Naive thymus-derived CD8-positive, alpha-beta T cell (primary cell): ENCODE results near the gene GDAP2. TPM values are rescaled to one million over a fixed set of nuclear protein-coding genes. Genes with fewer than 3 reads are reported as not detected.
"Not testable (repeated sequence)": the region's sequence is repeated elsewhere in the genome, so short reads cannot be mapped to it uniquely, and the experiment has no call there.

Experiments
- ATAC-seq, 2 donors: fragments of 150-1000 bp; cut with Tn5 transposase in 1 of 2; sonication (Bioruptor Pico), chemical (Tn5 transposase) in 1 of 2; 1 replicate in 1 of 2; 2 replicates in 1 of 2; pipeline ENCODE4 v1.10.0; 2021; ENCODE audit warnings: mild to moderate bottlenecking in 2 of 2, moderate library complexity in 2 of 2
- POLR2A ChIA-PET: fragments of 350-600 bp; sonication (Branson Sonifier 250); formaldehyde crosslinking; loops from one replicate; lab custom pipeline; 2021; ENCODE audit warnings: antibody characterized with exemption; lab: Charles Lee
- DNase-seq, 10 donors: peaks; one replicate each; pipeline versions ENCODE4 v3.0.0 to v3.0.0-alpha.2; 2020 to 2022
- H3K27ac Mint-ChIP-seq, 10 donors: one replicate each; pipeline ENCODE4 v1.8.0; 2020 to 2022; ENCODE audit warnings: mild to moderate bottlenecking in 10 of 10, mixed read lengths in 10 of 10, moderate library complexity in 4 of 10, inconsistent platforms in 1 of 10
- H3K27me3 Mint-ChIP-seq, 5 donors: one replicate each; pipeline ENCODE4 v1.8.0; 2021 to 2022; ENCODE audit warnings: mixed read lengths in 5 of 5
- H3K36me3 Mint-ChIP-seq, 3 donors: one replicate each; pipeline ENCODE4 v1.8.0; 2020 to 2022; ENCODE audit warnings: mixed read lengths in 3 of 3, mild to moderate bottlenecking in 2 of 3, inconsistent platforms in 1 of 3
- H3K4me1 Mint-ChIP-seq, 4 donors: one replicate each; pipeline ENCODE4 v1.8.0; 2021 to 2022; ENCODE audit warnings: mixed read lengths in 4 of 4
- H3K4me3 Mint-ChIP-seq, 10 donors: one replicate each; pipeline ENCODE4 v1.8.0; 2020 to 2022; ENCODE audit warnings: mild to moderate bottlenecking in 10 of 10, mixed read lengths in 10 of 10, moderate library complexity in 6 of 10, inconsistent platforms in 1 of 10
- H3K9me3 Mint-ChIP-seq, 9 donors: one replicate each; pipeline ENCODE4 v1.8.0; 2020 to 2022; ENCODE audit warnings: mixed read lengths in 9 of 9, mild to moderate bottlenecking in 3 of 9, inconsistent platforms in 1 of 9, moderate library complexity in 1 of 9
- polyA plus RNA-seq, 3 donors: library from polyadenylated mRNA; unstranded; fragments of 300-500 nt; fragmentation: Illumina TruSeq; gene quantifications; one replicate each; pipeline ENCODE4 v1.2.3, GENCODE V29; 2021
- total RNA-seq, 8 experiments: library from RNA in 2 of 8; stranded (reverse) in 2 of 8; gene quantifications; one replicate each; pipeline ENCODE4 v1.2.3 and lab custom pipeline; 2021 to 2026

Gene GDAP2
- total and polyA plus RNA-seq, 5 experiments from 2014 or later: 5.7 to 22.5 (median 9.4) TPM

DNA sequence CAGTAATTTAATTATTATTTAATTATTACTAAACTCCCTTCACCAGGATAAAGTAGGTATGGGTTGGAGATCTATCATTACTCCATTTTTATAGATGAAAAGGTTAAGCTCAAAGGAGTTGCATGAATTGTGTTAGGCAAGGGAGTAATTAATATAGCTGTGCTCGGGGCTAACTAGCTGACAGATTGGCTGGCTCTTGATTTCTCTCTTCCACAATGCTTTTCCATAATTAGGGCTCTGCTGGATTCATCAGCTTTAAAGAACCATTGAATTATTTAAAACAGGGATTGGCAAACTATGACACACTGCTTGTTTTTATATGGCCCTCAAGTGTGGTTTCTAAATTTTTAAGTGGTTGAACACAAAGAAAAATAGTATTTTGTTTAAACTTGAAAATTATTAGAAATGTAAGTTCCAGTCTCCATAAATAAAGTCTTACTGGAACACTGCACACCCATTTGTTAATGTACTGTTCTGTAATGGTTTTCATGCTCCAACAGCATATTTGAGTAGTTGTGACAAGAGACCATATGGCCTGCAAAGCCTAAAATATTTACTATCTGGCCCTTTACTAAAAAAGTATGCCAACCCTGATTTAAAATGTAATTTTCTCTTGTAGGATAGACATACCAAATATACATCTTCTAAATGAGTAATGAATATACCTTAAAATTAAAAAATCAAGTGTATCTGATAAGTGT, 76.4 kb downstream of the GDAP2 start:
- POLR2A ChIA-PET: no interaction called here
- DNase-seq: no peak

DNA sequence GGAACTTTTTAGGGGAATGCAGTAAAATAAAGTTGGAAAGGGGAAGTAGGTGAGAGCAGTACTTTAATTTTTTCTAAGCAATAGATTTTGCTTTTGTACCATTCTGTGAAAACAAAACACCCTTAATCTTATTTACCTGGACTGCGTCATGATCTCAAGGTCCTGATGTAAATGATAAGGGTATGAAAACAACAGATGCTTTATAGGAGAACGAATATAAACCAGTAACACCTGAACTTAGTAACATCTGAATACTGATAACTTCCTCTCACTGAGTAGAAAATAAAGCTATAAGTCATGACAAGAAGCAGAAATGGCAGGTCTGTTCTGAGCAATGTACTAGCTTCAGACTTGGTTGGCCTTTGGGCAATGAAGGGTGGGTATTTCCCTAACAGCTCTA, 77.7 kb downstream of the GDAP2 start:
- POLR2A ChIA-PET: no interaction called here
- H3K4me1 Mint-ChIP-seq: no peaks in the 10 kb centered on the region
- peaks cover 0 to 11% (median 0%) of the 10 kb centered on the region in 9 donors for H3K9me3 Mint-ChIP-seq
- no peaks in the 10 kb centered on the region for H3K27me3 Mint-ChIP-seq
- no peak overlapping the region for H3K27ac Mint-ChIP-seq
- H3K4me3 Mint-ChIP-seq: no peak overlapping the region
- DNase-seq (no peak), ATAC-seq (no peak)
- peaks cover 18 to 33% (median 19%) of the 10 kb centered on the region in 3 donors for H3K36me3 Mint-ChIP-seq

More for the DNA sequence above, 76.4 kb downstream of the GDAP2 start:
- no peak overlapping the region for H3K4me3 Mint-ChIP-seq
- H3K4me1 Mint-ChIP-seq: no peaks in the 10 kb centered on the region
- H3K27me3 Mint-ChIP-seq: no peaks in the 10 kb centered on the region
- peaks cover 11 to 25% (median 12%) of the 10 kb centered on the region in 3 donors for H3K36me3 Mint-ChIP-seq
- H3K9me3 Mint-ChIP-seq: peaks cover 0 to 11% (median 0%) of the 10 kb centered on the region in 9 donors
- ATAC-seq: no peak
- no peak overlapping the region for H3K27ac Mint-ChIP-seq

DNA sequence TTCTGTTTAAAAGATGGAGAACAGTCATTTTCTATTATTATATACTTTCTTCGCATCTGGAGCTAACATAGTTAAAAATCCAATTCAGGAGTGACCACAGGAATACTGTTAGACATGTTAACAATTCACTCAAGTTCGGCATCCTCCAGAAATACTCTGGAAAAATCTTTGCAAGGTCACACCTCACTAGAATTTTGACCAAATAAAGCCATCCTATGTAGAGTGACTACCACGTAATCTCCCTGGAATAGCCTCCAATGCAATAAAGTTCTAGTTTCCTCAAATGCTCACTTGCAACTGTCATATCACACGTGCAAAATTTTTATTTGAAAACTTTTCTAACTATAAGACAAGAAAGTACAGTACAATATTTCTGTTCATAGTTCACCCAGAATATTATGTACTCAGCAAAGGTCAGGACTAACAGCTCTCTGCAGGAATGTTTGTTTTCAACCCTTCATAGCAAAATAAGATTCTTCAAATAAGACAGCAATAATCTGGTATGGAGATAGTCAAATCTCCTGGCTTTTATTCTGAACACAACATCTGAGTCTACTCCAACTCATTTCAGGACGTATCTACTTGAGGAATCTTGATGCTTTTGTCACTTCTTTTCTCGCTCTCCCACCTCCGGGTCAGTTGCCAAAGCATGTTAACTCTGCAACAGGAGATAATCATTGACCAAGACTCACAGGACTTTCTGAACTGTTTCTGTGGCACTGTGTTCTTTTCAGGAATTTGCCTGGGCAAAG, 82.6 kb downstream of the GDAP2 start:
- no peak for ATAC-seq

DNA sequence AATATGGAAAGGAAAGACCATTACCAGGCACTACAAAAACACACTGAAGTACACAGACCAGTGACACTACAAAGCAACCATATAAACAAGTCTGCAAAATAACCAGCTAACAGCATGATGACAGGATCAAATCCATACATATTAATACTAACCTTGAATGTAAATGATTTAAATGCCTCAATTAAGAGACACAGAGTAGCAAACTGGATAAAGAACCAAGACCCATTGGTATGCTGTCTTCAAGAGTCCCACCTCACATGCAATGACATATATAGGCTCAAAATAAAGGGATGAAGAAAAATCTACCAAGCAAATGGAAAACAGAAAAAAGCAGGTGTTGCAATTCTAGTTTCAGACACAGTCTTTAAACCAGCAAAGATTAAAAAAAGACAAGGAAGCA, 84.9 kb downstream of the GDAP2 start:
- H3K27me3 Mint-ChIP-seq, H3K4me3 Mint-ChIP-seq, H3K4me1 Mint-ChIP-seq, DNase-seq, H3K27ac Mint-ChIP-seq, POLR2A ChIA-PET, ATAC-seq: not testable (repeated sequence)
- H3K9me3 Mint-ChIP-seq: peaks cover 0 to 32% (median 25%) of the 10 kb centered on the region in 9 donors
- peaks cover 41 to 62% (median 54%) of the 10 kb centered on the region in 3 donors for H3K36me3 Mint-ChIP-seq

More for the DNA sequence above, 82.6 kb downstream of the GDAP2 start:
- no peak overlapping the region for H3K4me3 Mint-ChIP-seq
- H3K27ac Mint-ChIP-seq: no peak overlapping the region
- POLR2A ChIA-PET: no interaction called here
- H3K27me3 Mint-ChIP-seq: no peaks in the 10 kb centered on the region
- DNase-seq: no peak
- H3K4me1 Mint-ChIP-seq: no peaks in the 10 kb centered on the region
- H3K36me3 Mint-ChIP-seq: peaks cover 35 to 70% (median 44%) of the 10 kb centered on the region in 3 donors
- H3K9me3 Mint-ChIP-seq: peaks cover 0 to 37% (median 25%) of the 10 kb centered on the region in 9 donors

DNA sequence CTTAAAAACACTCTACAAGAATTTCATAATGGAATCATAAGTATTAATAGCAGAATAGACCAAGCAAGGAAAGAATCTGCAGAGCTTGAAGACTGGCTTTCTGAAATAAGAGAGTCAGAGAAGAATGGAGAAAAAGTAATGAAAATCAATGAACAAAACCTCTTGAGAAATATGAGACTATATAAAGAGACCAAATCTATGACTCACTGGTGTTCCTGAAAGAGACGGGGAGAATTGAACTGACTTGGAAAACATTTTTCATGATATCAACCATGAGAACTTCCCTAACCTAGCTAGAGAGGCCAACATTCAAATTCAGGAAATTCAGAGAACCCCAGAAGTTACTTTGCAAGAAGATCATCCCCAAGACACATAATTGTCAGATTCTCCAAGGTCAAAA, 85.6 kb downstream of the GDAP2 start:
- H3K9me3 Mint-ChIP-seq: peaks cover 0 to 32% (median 25%) of the 10 kb centered on the region in 9 donors
- no peaks in the 10 kb centered on the region for H3K4me1 Mint-ChIP-seq
- DNase-seq: no peak
- H3K27ac Mint-ChIP-seq: no peak overlapping the region
- no peak for ATAC-seq
- H3K36me3 Mint-ChIP-seq: peaks cover 41 to 60% (median 54%) of the 10 kb centered on the region in 3 donors
- H3K27me3 Mint-ChIP-seq: no peaks in the 10 kb centered on the region
- no peak overlapping the region for H3K4me3 Mint-ChIP-seq
- POLR2A ChIA-PET: no interaction called here

DNA sequence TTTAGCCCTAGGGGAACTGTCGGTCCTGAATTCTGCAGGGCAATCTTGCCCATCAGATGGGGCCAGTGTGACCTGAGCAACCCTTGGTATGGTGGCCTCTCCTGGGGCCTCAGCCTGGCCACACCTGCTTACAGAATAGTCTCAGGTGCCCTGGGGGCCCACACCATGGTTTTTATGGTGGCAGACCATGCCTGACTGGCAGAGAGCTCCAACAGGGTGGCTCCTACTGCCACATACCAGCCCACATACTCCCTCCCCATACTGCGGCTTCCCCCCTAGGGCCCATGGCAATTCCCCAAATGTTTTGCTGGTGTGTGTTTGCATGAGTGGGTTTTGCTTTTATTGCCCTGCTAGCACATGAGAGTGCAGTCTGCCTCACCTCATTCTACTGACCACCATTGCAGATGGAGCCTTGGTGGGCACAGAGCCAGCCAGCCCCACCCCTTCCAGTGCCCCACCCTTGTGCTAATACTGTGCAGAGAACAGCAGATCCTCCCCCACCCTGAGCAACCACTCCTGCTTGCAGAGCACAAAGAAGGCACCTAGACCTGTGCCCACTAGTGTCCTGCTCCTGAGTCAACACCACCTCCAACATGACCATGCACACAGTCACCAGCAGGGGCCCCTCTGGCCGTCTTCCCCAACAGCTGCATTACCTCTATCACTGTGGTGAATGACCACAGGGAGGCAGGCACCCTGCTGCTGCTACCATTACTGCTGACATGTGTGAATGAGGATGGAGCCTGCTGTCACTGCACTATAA, 86.8 kb downstream of the GDAP2 start:
- ATAC-seq: no peak
- POLR2A ChIA-PET: no interaction called here
- H3K9me3 Mint-ChIP-seq: peaks cover 0 to 37% (median 25%) of the 10 kb centered on the region in 9 donors
- H3K4me3 Mint-ChIP-seq: no peak overlapping the region
- H3K4me1 Mint-ChIP-seq: no peaks in the 10 kb centered on the region
- H3K27me3 Mint-ChIP-seq: no peaks in the 10 kb centered on the region
- DNase-seq: no peak
- no peak overlapping the region for H3K27ac Mint-ChIP-seq
- H3K36me3 Mint-ChIP-seq: peaks cover 41 to 68% (median 54%) of the 10 kb centered on the region in 3 donors

DNA sequence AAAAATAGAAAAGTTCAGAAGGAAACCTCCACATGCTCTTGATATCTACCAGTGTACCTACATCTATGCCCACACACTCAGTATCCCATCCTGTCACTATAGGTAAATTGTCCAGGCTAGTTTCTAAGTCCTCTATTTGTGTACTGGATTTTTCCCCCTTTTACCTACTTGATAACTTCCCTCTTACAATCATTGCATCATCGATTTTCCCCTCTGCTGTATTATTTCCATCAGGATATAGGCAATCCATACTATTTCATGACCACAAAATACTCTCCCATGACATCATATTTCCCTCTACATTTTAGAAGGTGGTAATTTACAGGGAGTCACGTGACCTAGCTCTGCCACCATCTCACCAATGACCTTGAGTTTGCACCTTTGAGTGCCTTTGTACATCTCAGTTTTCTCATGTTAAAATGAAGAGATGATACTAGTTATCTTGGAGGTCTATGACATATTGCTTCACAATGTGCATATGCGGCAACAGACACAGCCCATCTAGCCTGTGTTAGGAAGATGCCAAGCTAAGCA, 88.2 kb downstream of the GDAP2 start:
- Mint-ChIP-seq H3K27ac (peak overlapping the region in 1 of 10 donors; percentile 0), H3K36me3 (peaks cover 32 to 58% (median 47%) of the 10 kb centered on the region in 3 donors), H3K27me3 (no peaks in the 10 kb centered on the region), H3K4me3 (no peak overlapping the region), H3K4me1 (no peaks in the 10 kb centered on the region), H3K9me3 (peaks cover 0 to 37% (median 25%) of the 10 kb centered on the region in 9 donors)
- ATAC-seq (no peak), DNase-seq (no peak)
- POLR2A ChIA-PET: no interaction called here

DNA sequence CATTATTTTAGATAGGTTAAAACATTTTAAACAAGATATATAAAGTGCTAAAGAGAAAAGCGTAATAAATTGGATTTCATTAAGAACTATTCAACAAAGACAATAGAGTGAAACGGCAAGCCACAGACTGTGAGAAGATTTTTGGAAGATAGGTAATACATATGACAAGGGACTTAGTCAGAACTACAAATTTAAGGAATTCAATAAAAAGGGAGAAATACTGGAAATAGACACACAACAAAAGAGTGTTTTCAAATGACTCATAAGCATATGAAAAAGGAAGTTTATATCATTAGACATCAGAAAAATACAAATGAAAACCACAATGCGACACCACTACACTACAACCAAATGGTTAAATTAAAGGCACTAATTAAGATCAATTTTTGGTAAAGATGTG, 90.5 kb downstream of the GDAP2 start:
- H3K36me3 Mint-ChIP-seq: peaks cover 19 to 38% (median 30%) of the 10 kb centered on the region in 3 donors
- no peak for DNase-seq
- no peak overlapping the region for H3K27ac Mint-ChIP-seq
- no peak for ATAC-seq
- H3K9me3 Mint-ChIP-seq: peaks cover 0 to 17% (median 7%) of the 10 kb centered on the region in 9 donors
- H3K27me3 Mint-ChIP-seq: peaks cover 0 to 1% (median 0%) of the 10 kb centered on the region in 5 donors
- H3K4me3 Mint-ChIP-seq: no peak overlapping the region
- POLR2A ChIA-PET: no interaction called here
- H3K4me1 Mint-ChIP-seq: no peaks in the 10 kb centered on the region

DNA sequence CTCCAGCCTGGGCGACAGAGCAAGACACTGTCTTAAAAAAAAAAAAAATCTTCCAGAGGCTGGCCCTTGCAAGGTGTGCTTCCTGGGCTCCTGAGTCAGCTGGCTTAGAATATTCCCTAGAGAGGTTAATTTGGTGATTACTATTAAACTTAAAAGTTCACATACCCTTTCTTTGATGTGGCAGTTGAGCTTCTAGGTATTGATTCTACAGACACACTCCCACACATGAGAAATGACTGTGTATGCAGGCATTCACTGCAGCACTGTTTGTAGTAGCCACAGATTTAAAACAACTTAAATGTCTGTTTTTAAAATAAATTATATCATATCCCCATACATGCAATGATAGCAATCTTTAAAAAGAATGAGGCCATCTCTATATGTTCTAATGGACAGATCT, 93.4 kb downstream of the GDAP2 start:
- Mint-ChIP-seq H3K36me3 (peaks cover 2 to 18% (median 16%) of the 10 kb centered on the region in 3 donors), H3K4me1 (no peaks in the 10 kb centered on the region), H3K27me3 (peaks cover 0 to 4% (median 0%) of the 10 kb centered on the region in 5 donors), H3K4me3 (no peak overlapping the region), H3K27ac (no peak overlapping the region), H3K9me3 (peaks cover 0 to 21% (median 10%) of the 10 kb centered on the region in 9 donors)
- no peak for DNase-seq
- ATAC-seq: no peak
- POLR2A ChIA-PET: no interaction called here

DNA sequence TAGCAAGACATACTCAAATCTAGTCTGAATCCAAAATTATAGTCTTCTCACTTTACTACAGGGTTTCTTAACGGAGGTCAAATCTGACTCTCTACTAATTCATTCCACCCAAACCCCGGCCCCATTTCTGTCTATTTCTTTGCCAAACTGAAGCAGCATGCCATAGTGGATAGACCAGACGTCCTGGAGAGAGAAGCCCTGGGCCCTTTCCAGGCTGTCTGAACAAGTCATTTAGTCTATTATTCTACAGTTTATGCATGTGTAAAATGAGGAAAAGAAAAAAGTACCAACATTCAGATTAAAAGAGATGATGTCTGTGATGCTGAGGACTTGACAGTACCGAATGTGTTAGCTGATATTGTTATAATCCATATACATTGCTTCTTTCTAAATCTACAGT, 95.0 kb downstream of the GDAP2 start:
- H3K27me3 Mint-ChIP-seq: peaks cover 0 to 10% (median 0%) of the 10 kb centered on the region in 5 donors
- no peak overlapping the region for H3K27ac Mint-ChIP-seq
- DNase-seq: no peak
- H3K4me1 Mint-ChIP-seq: no peaks in the 10 kb centered on the region
- H3K36me3 Mint-ChIP-seq: peaks cover 0 to 13% (median 8%) of the 10 kb centered on the region in 3 donors
- no peak for ATAC-seq
- peaks cover 0 to 30% (median 17%) of the 10 kb centered on the region in 9 donors for H3K9me3 Mint-ChIP-seq
- POLR2A ChIA-PET: no interaction called here
- no peak overlapping the region for H3K4me3 Mint-ChIP-seq

DNA sequence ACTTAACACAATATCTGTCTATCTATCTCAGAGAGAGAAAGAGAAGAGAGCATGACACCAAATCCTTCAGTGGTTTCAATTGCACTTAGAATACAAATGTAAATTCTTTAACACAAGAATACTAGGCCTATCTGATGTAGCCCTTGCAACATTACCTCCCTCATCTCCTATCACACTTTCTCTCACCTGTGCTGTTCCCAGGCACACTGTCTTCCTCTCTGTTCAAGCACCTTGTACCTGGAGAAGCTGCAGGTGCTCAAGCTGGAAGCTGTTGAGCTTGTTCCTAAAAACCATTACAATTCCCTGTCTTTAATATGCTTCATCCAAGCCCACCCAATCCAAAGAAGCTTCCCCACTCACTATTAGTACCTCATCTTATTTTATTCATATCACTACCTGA, 97.0 kb downstream of the GDAP2 start:
- POLR2A ChIA-PET: no interaction called here
- DNase-seq (no peak), ATAC-seq (no peak)
- peaks cover 0 to 32% (median 11%) of the 10 kb centered on the region in 9 donors for H3K9me3 Mint-ChIP-seq
- no peak overlapping the region for H3K4me3 Mint-ChIP-seq
- H3K4me1 Mint-ChIP-seq: no peaks in the 10 kb centered on the region
- H3K27me3 Mint-ChIP-seq: peaks cover 0 to 18% (median 7%) of the 10 kb centered on the region in 5 donors
- H3K36me3 Mint-ChIP-seq: peaks cover 0 to 11% (median 4%) of the 10 kb centered on the region in 3 donors
- H3K27ac Mint-ChIP-seq: no peak overlapping the region

DNA sequence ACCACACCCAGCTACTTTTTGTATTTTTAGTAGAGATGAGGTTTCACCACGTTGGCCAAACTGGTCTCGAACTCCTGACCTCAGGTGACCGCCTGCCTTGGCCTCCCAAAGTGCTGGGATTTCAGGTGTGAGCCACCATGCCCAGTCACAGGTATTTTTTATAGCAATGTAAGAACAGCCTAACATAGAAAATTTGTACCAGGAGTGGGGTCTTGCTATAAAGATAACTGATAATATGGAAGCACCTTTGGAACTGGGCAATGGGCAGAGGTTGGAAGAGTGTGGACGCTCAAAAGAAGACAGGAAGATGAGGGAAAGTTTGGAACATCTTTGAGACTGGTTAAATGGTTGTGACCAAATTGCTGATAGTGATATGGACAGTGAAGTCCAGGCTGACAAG, 99.2 kb downstream of the GDAP2 start:
- peaks cover 0 to 11% (median under 1%) of the 10 kb centered on the region in 3 donors for H3K36me3 Mint-ChIP-seq
- H3K27me3 Mint-ChIP-seq: peaks cover 10 to 25% (median 14%) of the 10 kb centered on the region in 5 donors
- DNase-seq: no peak
- H3K4me1 Mint-ChIP-seq: no peaks in the 10 kb centered on the region
- peak overlapping the region in 1 of 10 donors; percentile 21 for H3K27ac Mint-ChIP-seq
- no peak overlapping the region for H3K4me3 Mint-ChIP-seq
- ATAC-seq: no peak
- H3K9me3 Mint-ChIP-seq: peaks cover 0 to 32% (median 11%) of the 10 kb centered on the region in 9 donors
- POLR2A ChIA-PET: no interaction called here
